SK-N-SH treated with all-trans-retinoic acid at 6 μM for 48 hours (cell line): ENCODE data around the gene ABITRAM.

Experiments
- ARNTL ChIP-seq: fragments of 450-650 bp; formaldehyde crosslinking; IDR thresholded peaks from 2 replicates; pipeline ENCODE4 v1.5.0; 2020; ENCODE audit warnings: low read depth, mild to moderate bottlenecking, moderate library complexity, borderline replicate concordance
- CSDC2 ChIP-seq: fragments of 250-450 bp; sonication (Bioruptor Pico); IDR thresholded peaks from 2 replicates; pipeline ENCODE4 v1.5.0; 2020; ENCODE audit warnings: mild to moderate bottlenecking, moderate library complexity
- ESRRG ChIP-seq: fragments of 250-450 bp; sonication (Bioruptor Pico); IDR thresholded peaks from 2 replicates; pipeline ENCODE4 v1.6.1; 2021; ENCODE audit warnings: mild to moderate bottlenecking
- GLIS3 ChIP-seq: fragments of 250-450 bp; sonication (Bioruptor Pico); IDR thresholded peaks from 2 replicates; pipeline ENCODE4 v1.5.0; 2020; ENCODE audit warnings: mild to moderate bottlenecking, moderate library complexity
- ISL1 ChIP-seq: fragments of 250-450 bp; sonication (Bioruptor Pico); IDR thresholded peaks from 2 replicates; pipeline ENCODE4 v2.1.2; 2022; ENCODE audit warnings: mild to moderate bottlenecking, moderate library complexity
- TOX ChIP-seq: fragments of 250-450 bp; sonication (Bioruptor Pico); IDR thresholded peaks from 2 replicates; pipeline ENCODE4 v1.8.0; 2021; ENCODE audit warnings: mild to moderate bottlenecking, moderate library complexity, borderline replicate concordance
- ZC3H10 ChIP-seq: fragments of 250-450 bp; sonication (Bioruptor Pico); IDR thresholded peaks from 2 replicates; pipeline ENCODE4 v1.5.1; 2021; ENCODE audit warnings: mild to moderate bottlenecking, moderate library complexity
- TF ChIP-seq, protein P1 (sequence below): fragments of 250-450 bp; sonication (Bioruptor Pico); IDR thresholded peaks from 2 replicates; pipeline ENCODE4 v1.5.1; 2020; ENCODE audit warnings: low read depth, mild to moderate bottlenecking, moderate library complexity
- TF ChIP-seq, protein P2 (sequence below): fragments of 250-450 bp; sonication (Bioruptor Pico); IDR thresholded peaks from 2 replicates; pipeline ENCODE4 v1.8.0; 2020; ENCODE audit warnings: mild to moderate bottlenecking, moderate library complexity, borderline replicate concordance

GRCh38 chr9:108933718-108934322 is 380 bp upstream of the ABITRAM start, which contains the start of gene ELP1:
- TF ChIP-seq, protein P1, sequence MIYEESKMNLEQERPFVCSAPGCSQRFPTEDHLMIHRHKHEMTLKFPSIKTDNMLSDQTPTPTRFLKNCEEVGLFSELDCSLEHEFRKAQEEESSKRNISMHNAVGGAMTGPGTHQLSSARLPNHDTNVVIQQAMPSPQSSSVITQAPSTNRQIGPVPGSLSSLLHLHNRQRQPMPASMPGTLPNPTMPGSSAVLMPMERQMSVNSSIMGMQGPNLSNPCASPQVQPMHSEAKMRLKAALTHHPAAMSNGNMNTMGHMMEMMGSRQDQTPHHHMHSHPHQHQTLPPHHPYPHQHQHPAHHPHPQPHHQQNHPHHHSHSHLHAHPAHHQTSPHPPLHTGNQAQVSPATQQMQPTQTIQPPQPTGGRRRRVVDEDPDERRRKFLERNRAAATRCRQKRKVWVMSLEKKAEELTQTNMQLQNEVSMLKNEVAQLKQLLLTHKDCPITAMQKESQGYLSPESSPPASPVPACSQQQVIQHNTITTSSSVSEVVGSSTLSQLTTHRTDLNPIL (CRISPR knock-in tag) = no peak
- TF ChIP-seq, protein P2, sequence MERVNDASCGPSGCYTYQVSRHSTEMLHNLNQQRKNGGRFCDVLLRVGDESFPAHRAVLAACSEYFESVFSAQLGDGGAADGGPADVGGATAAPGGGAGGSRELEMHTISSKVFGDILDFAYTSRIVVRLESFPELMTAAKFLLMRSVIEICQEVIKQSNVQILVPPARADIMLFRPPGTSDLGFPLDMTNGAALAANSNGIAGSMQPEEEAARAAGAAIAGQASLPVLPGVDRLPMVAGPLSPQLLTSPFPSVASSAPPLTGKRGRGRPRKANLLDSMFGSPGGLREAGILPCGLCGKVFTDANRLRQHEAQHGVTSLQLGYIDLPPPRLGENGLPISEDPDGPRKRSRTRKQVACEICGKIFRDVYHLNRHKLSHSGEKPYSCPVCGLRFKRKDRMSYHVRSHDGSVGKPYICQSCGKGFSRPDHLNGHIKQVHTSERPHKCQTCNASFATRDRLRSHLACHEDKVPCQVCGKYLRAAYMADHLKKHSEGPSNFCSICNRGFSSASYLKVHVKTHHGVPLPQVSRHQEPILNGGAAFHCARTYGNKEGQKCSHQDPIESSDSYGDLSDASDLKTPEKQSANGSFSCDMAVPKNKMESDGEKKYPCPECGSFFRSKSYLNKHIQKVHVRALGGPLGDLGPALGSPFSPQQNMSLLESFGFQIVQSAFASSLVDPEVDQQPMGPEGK = peak; percentile 77; the same call in 1 of the 2 replicates
- no peak for TF ChIP-seq ZC3H10 (CRISPR knock-in tag)
- no peak for TF ChIP-seq CSDC2 (CRISPR knock-in tag)
- no peak for TF ChIP-seq ISL1 (CRISPR knock-in tag)
- no peak for TF ChIP-seq GLIS3 (CRISPR knock-in tag)
- no peak for TF ChIP-seq ESRRG (CRISPR knock-in tag)
- TF ChIP-seq ARNTL (CRISPR knock-in tag) = no peak
- TF ChIP-seq TOX (CRISPR knock-in tag) = no peak
